HG03103 (cell line): Measurements from ENCODE around the gene CRYAB.

Source experiments
- ATAC-seq: cut with Tn5 transposase; IDR thresholded peaks from one replicate; pipeline ENCODE4 v1.9.1; 2021; ENCODE audit warnings: low read depth; ENCODE audit not compliant: unreplicated experiment

CRYAB gene

GRCh38 chr11:111911563-111912401 is at the start of gene CRYAB:
CRYAB (minus strand) TSS chr11:111911770; CDS start chr11:111911724, 46 bp downstream.
- no peak for ATAC-seq

GRCh38 chr11:111960916-111961315 is 49.3 kb upstream of the CRYAB start:
- no peak for ATAC-seq

- ATAC-seq, result no peak
Observed at GRCh38 chr11:111957663-111958444, 46.3 kb upstream of the CRYAB start.

- ATAC-seq, result no peak
Observed at GRCh38 chr11:111954154-111954553, 42.6 kb upstream of the CRYAB start.

GRCh38 chr11:111951565-111951964 is 40.0 kb upstream of the CRYAB start:
- ATAC-seq, result no peak

GRCh38 chr11:111949519-111950426 is 38.2 kb upstream of the CRYAB start:
- no peak for ATAC-seq

GRCh38 chr11:111947143-111947542 is 35.6 kb upstream of the CRYAB start:
- ATAC-seq, result peak; percentile 62

- ATAC-seq, result no peak
Observed at GRCh38 chr11:111946499-111946898, 34.9 kb upstream of the CRYAB start.

- no peak for ATAC-seq
Observed at GRCh38 chr11:111945198-111945597, 33.6 kb upstream of the CRYAB start.

- ATAC-seq, result no peak
Observed at GRCh38 chr11:111944651-111945051, 33.1 kb upstream of the CRYAB start.

- no peak for ATAC-seq
Observed at GRCh38 chr11:111944139-111944538, 32.6 kb upstream of the CRYAB start.

- ATAC-seq, result no peak
Observed at GRCh38 chr11:111942829-111943228, 31.3 kb upstream of the CRYAB start.

- no peak for ATAC-seq
Observed at GRCh38 chr11:111941963-111942362, 30.4 kb upstream of the CRYAB start.

GRCh38 chr11:111939836-111940604 is 28.4 kb upstream of the CRYAB start:
- no peak for ATAC-seq

- peak; percentile 80 for ATAC-seq
Observed at GRCh38 chr11:111938687-111939160, 27.2 kb upstream of the CRYAB start.

GRCh38 chr11:111937844-111938243 is 26.3 kb upstream of the CRYAB start:
- ATAC-seq, result no peak

- ATAC-seq, result no peak
Observed at GRCh38 chr11:111937461-111937769, 25.8 kb upstream of the CRYAB start.

GRCh38 chr11:111936040-111936540 is 24.5 kb upstream of the CRYAB start:
- ATAC-seq, result no peak

- ATAC-seq, result no peak
Observed at GRCh38 chr11:111935317-111936039, 23.9 kb upstream of the CRYAB start.
